Stimulated activated CD8-positive, alpha-beta memory T cell treated with anti-CD3 and anti-CD28 coated beads, Interleukin-12 subunit alpha, Interleukin-12 subunit beta, amount 100 ng/mL, for 24 hours (primary cell): ENCODE measurements around the gene PNMT.
A peak's percentile ranks its signal among the peaks of the same experiment; 100 is the strongest.

ENCODE experiments used
- DNase-seq: peaks from one replicate; pipeline ENCODE4 v3.0.0-alpha.2; 2020; ENCODE audit errors: extremely low read depth

PNMT gene

GRCh38 chr17:39653662-39654331, 14.5 kb upstream of the PNMT start:
- DNase-seq, result peak; percentile 45

GRCh38 chr17:39655105-39655504, 13.1 kb upstream of the PNMT start:
- DNase-seq, result no peak

GRCh38 chr17:39658346-39658745, 9.9 kb upstream of the PNMT start:
- DNase-seq, result no peak

- no peak for DNase-seq
Observed at GRCh38 chr17:39658760-39659159, 9.5 kb upstream of the PNMT start.

GRCh38 chr17:39659279-39660010, 8.8 kb upstream of the PNMT start:
- no peak for DNase-seq

- no peak for DNase-seq
Observed at GRCh38 chr17:39660011-39660360, 8.3 kb upstream of the PNMT start.

- DNase-seq, result no peak
Observed at GRCh38 chr17:39660397-39661385, 7.6 kb upstream of the PNMT start.

- DNase-seq, result no peak
Observed at GRCh38 chr17:39661744-39662541, 6.3 kb upstream of the PNMT start.

- DNase-seq, result no peak
Observed at GRCh38 chr17:39662551-39663339, 5.5 kb upstream of the PNMT start.

GRCh38 chr17:39663340-39663687, 4.9 kb upstream of the PNMT start:
- DNase-seq, result no peak

GRCh38 chr17:39663688-39664580, 4.3 kb upstream of the PNMT start:
- DNase-seq, result no peak

- DNase-seq, result no peak
Observed at GRCh38 chr17:39664581-39665561, 3.4 kb upstream of the PNMT start, which contains the start of gene TCAP. Gene TCAP (plus strand): TSS chr17:39665349. CDS start chr17:39665360, 11 bp downstream.

- DNase-seq, result no peak
Observed at GRCh38 chr17:39665642-39666224, 2.5 kb upstream of the PNMT start.

GRCh38 chr17:39666231-39666600, 2.0 kb upstream of the PNMT start:
- DNase-seq, result no peak

GRCh38 chr17:39666601-39667261, 1.5 kb upstream of the PNMT start:
- DNase-seq, result no peak

- no peak for DNase-seq
Observed at GRCh38 chr17:39667262-39667944, 850 bp upstream of the PNMT start.
